ENCODE data around the gene ADGRG4.

ADGRG4 gene

GRCh38 chrX:136457303-136457917 lies 156.6 kb downstream of the ADGRG4 start:
- no peak for DNase-seq (ENCODE audit: low spot score)

GRCh38 chrX:136464589-136464988 lies 163.8 kb downstream of the ADGRG4 start:
- DNase-seq (ENCODE audit: low spot score) = no peak
